GM12801 (cell line): ENCODE data around the gene CLEC4A.

ENCODE experiments used
- CTCF ChIP-seq: IDR thresholded peaks from one replicate; pipeline ENCODE4 v1.5.1; 2011; ENCODE audit warnings: control low read depth; ENCODE audit not compliant: insufficient read length; ENCODE audit errors: extremely low read depth

The CLEC4A gene

GRCh38 chr12:8154526-8154925 lies 31.1 kb downstream of the CLEC4A start:
- TF ChIP-seq CTCF, result no peak

- TF ChIP-seq CTCF, result no peak
Observed at GRCh38 chr12:8156416-8156815, 33.0 kb downstream of the CLEC4A start.

GRCh38 chr12:8156845-8157244 lies 33.4 kb downstream of the CLEC4A start, which contains the start of gene ZNF705A:
Gene ZNF705A, plus strand, starts transcription at chr12:8157015. Its CDS starts 15,611 bp downstream, at chr12:8172626.
- TF ChIP-seq CTCF, result no peak

- no peak for TF ChIP-seq CTCF
Observed at GRCh38 chr12:8157484-8158198, 34.2 kb downstream of the CLEC4A start.
